HG03135 (cell line): ENCODE data around the gene ADGRV1.
"Not testable (repeated sequence)": the region's sequence is repeated elsewhere in the genome, so short reads cannot be mapped to it uniquely, and the experiment has no call there.

Experiments
- ATAC-seq: cut with Tn5 transposase; IDR thresholded peaks from one replicate; pipeline ENCODE4 v1.9.1; 2021; ENCODE audit warnings: mild to moderate bottlenecking, moderate library complexity; ENCODE audit not compliant: unreplicated experiment

ADGRV1 gene

DNA sequence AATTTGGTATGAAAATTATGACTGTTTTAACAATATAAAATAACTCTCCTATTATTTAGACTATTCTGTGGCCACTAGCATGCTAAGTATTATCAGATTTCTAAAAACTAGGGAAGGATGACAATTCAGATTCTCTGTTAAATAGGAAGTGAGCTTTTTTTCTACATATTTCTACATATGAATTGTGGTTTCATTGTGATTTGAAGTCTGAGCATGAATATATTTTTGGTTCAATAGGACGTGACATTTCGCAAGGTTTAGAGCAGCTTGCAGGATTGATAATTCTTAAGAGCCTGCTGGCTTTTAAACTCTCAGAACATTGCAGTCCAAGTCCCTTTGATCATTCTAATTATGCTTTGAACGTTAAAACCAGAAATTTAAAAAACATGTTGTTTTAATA is 82.9 kb downstream of the ADGRV1 start:
- no peak for ATAC-seq

DNA sequence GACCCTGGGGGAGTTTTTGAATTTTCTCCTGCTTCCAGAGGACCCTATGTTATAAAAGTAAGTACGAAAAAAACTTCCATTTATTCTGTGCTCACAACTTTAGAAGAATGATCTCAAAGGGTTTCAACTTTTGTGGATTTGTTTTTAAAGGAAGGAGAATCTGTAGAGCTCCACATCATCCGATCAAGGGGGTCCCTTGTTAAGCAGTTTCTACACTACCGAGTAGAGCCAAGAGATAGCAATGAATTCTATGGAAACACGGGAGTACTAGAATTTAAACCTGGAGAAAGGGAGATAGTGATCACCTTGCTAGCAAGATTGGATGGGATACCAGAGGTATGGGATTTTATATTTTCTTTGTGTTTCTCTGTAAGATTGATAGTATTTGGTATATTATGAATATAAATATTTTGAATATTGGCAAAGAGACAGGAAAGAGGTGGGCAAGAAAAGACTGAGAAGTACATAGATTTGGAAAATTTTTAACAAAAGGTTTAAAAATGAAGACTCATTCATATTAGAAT is 84.2 kb downstream of the ADGRV1 start:
- ATAC-seq: no peak

DNA sequence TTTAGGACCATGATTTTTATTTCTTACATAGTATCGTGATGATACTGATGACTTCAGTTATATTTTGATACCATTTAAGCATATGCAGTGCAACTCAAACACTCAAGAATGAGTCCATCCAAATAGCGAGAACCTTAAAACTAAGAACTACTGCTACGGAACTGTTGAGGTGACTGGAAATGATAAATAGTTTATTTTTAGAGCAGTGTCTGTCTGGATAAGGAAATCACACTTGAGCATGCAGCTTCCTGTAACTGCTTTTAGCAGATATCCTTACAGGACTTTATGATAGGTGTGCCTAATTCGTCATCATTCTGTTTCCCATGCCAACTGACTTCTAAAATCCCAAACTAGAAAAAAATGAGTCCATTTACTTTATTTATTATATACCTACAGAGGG is 85.5 kb downstream of the ADGRV1 start:
- no peak for ATAC-seq

DNA sequence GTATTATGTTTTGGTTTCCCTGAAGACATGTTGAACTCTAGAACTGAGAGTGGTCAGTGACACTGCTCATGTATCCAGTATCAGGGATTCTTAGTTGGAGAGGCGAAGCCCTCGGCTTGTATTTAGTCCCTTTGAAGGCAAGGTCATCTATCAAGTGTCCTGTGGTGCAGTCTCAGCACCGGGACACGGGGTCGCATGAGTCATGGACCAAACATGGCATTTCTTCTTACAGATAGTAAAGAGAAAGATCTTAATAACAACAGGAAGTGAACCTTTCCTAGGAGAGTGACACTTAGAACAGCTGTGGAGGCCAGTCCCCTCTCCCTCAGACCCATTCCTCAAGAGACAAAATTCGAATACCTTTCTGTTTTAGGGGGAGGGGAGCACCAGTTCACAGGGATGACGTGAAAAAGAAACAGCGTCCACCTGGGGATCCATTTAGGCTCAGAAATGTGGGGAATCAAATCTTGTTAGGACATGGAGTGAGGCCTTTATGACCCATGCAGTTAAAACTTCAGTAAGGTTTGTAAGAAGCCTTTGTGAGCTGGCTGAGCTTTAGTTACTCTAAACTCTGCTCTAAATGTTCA is 86.5 kb downstream of the ADGRV1 start:
- no peak for ATAC-seq

DNA sequence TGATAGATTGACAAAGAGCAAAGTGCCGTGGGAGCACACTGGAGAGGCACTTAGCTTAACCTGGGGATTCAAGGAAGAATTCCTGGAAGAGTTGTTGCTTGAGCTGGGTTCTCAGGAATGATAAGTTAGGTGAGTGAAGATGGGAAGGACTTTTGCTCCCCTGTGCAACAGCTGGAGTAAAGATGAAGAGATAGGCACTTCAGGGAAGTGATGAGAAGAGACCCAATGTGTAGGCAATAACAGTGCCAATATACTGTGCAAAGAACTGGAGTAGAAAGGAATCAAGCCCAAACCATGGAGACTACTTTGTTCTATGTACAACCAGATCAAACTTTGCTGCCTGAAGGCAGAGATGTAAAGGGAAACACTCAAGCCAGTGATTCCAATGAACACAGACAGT is 92.2 kb downstream of the ADGRV1 start:
- no peak for ATAC-seq

DNA sequence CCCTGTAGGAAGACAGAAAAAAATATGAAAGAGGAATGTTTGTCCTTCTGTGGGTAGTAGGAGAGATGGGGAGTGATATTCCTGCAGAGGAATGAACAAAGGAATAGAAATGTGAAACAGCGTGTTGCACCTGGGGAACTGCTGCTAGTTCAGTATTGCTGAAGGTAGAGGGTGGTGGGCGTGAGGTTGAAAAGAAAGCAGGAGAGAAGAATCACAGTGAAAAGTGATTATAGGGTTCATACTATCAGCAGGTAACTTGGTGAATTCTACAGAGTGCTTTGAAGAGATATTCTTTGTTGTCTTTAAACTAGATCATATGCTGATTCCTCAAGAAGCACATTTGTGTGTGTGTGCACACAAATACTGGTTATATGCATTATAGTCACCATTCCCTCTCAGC is 95.6 kb downstream of the ADGRV1 start:
- no peak for ATAC-seq

DNA sequence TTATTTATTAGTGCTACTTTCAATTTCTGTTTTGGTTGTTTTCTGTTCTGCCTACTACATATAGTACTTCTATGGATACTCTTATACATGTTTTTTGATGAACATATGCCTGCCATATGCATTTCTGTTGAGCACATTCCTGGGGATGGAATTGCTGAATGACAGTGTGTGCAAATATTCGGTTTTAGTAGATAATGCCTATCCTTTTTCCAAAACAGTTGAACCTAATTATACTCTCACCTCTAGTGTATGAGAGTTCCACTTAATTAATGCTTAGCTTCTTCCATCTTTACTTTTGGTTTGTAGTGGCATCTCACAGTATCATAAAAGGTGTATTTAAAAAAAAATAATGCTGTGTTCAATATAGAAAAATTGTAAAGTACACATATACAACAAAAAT is 96.8 kb downstream of the ADGRV1 start:
- ATAC-seq: no peak

DNA sequence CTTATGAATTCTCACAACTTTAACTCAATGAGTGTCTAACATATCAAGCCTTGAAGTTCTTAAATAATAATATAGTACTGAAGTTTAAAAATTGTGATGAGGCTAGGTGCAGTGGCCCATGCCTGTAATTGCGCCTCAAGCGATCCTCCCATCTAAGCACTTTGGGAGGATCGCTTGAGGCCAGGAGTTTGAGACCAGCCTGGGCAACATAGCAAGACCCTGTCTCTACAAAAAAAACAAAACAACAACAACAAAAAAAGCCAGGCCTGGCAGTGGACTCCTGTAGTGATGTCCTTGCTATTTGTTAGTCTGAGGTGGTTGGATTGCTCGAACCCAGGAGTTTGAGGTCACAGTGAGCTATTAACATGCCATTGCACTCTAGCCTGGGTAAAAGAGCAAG is 98.4 kb downstream of the ADGRV1 start:
- ATAC-seq: no peak

DNA sequence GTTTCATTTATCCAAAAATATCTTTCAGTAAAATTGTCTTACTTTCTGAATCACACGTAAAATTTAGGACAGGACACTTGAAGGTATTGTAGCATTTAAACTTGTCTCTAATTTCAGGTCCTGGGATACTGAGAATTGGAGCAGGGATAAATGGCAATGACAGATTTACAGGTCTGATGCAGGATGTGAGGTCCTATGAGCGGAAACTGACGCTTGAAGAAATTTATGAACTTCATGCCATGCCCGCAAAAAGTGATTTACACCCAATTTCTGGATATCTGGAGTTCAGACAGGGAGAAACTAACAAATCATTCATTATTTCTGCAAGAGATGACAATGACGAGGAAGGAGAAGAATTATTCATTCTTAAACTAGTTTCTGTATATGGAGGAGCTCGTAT is 99.2 kb downstream of the ADGRV1 start:
- ATAC-seq: no peak

DNA sequence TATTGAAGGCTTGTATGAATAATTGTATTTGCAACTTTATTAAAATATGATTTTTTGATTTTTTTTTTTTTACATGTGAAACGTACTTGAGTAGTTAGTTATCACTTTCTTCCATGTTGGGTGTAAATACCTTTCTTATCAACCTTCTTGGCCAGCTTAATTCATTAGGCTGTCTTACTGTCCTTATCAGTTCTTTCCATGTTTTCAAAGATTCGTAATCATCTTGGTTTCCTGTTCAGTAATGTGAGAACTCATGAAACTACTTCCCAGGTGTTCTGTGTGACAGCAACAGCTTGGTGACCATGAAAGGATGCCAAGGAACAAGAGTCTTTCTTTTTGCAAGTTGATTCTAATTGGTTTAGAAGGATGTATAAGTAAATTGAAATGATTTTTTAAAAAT is 100.0 kb downstream of the ADGRV1 start:
- ATAC-seq: no peak

DNA sequence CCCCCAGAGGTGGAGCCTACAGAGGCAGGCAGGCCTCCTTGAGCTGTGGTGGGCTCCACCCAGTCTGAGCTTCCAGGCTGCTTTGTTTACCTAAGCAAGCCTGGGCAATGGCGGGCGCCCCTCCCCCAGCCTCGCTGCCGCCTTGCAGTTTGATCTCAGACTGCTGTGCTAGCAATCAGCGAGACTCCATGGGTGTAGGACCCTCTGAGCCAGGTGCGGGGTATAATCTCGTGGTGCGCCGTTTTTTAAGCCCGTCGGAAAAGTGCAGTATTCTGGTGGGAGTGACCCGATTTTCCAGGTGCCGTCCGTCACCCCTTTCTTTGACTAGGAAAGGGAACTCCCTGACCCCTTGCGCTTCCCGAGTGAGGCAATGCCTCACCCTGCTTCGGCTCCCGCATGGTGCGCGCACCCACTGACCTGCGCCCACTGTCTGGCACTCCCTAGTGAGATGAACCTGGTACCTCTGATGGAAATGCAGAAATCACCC is 109.5 kb downstream of the ADGRV1 start:
- ATAC-seq: not testable (repeated sequence)

DNA sequence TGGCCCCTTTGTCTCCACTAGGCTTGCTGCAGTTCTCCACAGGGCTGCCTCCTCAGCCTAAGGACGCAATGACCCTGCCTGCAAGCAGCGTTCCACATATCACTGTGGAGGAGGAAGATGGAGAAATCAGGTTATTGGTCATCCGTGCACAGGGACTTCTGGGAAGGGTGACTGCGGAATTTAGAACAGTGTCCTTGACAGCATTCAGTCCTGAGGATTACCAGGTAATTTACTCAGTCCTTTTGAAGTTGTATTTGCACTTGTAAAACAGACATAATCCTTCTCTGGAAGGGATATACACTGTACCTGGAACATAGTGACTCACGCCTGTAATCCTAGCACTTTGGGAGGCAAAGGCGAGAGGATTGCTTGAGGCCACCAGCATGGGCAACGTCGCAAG is 116.6 kb downstream of the ADGRV1 start:
- ATAC-seq: no peak

DNA sequence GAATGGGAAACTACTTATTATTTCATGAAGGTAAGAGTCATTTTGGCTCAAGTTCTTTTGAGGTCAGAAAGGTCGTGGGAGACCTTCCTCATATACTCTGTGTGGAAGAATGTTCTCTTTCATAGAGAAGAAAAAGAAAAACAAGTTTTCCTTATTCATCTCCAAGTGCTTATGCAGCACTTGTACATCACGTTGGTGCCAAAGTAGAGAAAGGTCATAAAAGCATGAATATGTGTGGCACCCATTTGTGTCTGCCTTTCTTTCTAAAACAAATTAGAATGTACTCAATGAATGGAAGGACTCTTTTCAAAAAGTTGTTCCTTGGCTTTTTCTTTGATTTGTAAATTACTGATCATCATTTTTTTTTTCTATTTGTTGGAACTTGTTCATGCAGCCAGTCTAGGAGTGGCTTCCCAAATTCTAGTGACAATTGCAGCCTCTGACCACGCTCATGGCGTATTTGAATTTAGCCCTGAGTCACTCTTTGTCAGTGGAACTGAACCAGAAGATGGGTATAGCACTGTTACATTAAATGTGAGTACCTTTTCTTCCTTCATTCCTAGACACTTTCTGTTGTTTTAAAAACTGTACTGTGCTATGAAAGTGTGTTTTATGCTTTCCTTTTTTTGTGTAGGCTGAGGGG is 122.4 kb downstream of the ADGRV1 start:
- ATAC-seq: no peak

DNA sequence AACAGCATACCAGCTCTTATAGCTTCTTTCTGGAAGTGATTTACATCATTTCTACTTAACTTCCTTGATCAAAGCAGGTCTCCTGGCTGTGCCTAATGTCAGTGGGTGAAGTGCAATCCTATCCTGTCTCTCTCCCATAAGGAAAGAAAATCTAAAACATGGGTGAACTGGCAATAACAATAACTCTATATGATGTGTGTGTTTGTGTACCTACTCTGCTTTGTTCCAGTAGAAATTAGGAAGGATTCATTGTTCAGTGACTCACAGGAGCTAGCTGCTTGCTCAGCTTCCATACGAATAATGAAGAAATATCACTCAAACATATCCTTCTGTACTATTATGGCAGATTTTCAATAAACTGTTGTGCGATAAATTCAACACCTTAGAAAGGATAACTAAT is 123.7 kb downstream of the ADGRV1 start:
- ATAC-seq: no peak

DNA sequence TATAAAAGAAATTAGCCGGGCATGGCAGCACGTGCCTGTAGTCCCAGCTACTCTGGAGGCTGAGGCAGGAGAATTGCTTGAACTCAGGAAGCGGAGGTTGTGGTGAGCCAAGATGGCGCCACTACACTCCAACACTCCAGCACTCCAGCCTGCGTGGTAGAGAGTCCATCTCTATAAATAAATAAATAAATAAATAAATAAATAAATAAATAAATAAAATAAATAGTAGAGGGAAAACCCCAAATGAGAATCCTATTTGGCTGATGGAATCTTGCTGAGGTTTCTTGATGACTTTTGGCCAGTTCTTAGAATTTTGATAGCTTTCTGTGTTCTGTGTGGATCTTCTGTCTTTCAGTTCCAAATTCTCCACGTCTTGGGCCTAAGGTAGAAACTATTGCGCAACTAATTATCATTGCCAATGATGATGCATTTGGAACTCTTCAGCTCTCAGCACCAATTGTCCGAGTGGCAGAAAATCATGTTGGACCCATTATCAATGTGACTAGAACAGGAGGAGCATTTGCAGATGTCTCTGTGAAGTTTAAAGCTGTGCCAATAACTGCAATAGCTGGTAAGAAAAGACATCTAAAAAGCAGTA is 126.9 kb downstream of the ADGRV1 start:
- no peak for ATAC-seq

DNA sequence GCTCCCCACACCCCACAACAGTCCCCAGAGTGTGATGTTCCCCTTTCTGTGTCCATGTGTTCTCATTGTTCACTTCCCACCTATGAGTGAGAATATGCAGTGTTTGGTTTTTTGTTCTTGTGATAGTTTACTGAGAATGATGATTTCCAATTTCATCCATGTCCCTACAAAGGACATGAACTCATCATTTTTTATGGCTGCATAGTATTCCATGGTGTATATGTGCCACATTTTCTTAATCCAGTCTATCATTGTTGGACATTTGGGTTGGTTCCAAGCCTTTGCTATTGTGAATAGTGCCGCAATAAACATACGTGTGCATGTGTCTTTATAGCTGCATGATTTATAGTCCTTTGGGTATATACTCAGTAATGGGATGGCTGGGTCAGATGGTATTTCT is 127.8 kb downstream of the ADGRV1 start:
- not testable (repeated sequence) for ATAC-seq

DNA sequence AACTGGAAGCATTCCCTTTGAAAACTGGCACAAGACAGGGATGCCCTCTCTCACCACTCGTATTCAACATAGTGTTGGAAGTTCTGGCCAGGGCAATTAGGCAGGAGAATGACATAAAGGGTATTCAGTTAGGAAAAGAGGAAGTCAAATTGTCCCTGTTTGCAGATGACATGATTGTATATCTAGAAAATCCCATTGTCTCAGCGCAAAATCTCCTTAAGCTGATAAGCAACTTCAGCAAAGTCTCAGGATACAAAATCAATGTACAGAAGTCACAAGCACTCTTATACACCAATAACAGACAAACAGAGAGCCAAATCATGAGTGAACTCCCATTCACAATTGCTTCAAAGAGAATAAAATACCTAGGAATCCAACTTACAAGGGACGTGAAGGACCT is 128.9 kb downstream of the ADGRV1 start:
- ATAC-seq: not testable (repeated sequence)

DNA sequence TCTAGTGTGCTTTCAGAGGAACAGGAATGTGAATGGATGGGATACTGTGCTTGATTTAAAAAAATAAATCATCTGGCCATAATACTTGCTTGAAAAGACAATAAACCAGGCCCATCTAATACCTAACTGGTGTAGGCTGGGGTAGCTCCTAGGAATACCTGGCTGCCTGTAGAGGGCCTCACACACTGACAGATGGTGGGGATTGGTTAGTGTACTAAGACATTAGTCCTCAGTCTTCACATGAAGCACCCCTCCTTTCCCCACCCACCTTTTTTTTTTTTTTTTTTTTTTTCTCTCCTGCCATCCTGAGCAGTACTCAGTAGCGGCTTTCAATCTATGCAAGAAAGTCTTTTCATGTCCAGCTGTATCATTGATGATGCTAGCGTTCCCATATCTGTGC is 130.5 kb downstream of the ADGRV1 start:
- no peak for ATAC-seq

DNA sequence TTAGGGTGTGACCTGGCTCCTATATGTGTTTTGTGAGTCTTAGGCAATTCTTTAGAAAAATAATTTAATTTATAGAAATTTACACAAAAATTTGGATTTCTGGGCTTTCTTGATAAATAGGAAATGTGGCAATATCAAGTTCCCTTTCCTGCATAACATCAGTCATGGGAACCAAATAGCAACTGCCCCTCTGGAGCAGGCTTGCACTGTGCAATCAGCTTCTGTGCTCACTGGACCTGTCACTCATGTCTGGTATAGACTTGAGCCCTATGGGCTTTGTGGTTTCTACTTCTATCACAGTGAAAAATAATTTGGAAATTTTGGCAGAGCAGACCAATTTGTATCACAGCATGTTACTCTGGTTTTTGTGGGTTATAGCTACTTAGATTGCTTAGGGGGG is 131.7 kb downstream of the ADGRV1 start:
- no peak for ATAC-seq

DNA sequence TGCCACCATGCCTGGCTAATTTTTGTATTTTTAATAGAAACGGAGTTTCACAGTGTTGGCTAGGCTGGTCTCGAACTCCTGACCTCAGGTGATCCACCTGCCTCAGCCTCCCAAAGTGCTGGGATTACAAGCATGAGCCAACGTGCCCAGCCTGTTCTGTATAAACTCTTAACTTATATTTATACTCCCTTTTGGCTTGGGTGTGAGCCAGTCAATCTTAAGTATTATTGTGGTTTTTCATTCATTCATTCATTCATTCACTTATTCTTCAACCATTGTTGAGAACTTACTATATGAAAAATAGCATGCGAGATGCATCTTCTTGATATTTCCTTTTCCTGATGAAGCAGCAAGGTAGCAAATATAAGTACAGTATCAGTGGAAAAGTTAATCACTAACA is 132.9 kb downstream of the ADGRV1 start:
- ATAC-seq: no peak

DNA sequence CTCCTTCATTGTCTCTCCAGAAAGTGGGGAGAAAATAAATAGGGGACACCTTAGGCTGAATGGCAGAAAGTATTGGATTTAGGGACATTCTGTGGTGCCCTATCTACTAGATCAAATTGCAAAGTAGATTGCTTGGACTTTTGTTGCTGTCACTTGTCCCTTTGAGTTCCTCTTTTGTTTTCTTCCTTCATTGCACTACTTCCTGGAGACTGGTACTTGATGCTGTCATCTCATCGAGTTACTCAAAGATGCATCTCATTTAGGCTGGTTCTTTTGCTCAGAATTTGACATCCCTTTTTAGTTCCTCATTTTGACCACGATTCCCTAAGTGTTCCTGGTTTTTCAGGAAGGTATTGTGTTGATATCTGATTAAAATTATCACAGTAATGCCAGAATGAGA is 137.6 kb downstream of the ADGRV1 start:
- no peak for ATAC-seq

DNA sequence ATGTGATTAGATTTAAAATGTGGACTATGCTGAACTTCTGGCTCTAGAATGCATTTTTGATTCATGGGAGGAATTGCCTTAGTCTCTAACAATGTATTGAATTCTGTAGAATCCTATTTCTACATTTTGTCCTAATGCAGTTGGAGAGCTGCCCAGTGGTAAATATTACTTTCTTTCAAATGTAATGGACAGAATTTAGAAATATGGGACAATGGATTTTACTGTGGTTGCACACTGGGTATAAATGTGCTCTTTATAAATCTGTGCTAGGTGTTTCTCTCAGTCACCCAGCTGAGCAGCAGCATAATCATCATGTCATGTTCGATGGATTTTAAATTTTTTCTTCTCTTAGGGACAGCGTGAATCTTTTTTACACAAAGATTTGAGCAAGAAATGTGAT is 141.7 kb downstream of the ADGRV1 start:
- no peak for ATAC-seq
